Fibroblast of upper back skin (primary cell): ENCODE results near the gene THOC6.

Source experiments
- DNase-seq: peaks from one replicate; pipeline ENCODE4 v3.0.0-alpha.2; 2013

THOC6 gene

DNA sequence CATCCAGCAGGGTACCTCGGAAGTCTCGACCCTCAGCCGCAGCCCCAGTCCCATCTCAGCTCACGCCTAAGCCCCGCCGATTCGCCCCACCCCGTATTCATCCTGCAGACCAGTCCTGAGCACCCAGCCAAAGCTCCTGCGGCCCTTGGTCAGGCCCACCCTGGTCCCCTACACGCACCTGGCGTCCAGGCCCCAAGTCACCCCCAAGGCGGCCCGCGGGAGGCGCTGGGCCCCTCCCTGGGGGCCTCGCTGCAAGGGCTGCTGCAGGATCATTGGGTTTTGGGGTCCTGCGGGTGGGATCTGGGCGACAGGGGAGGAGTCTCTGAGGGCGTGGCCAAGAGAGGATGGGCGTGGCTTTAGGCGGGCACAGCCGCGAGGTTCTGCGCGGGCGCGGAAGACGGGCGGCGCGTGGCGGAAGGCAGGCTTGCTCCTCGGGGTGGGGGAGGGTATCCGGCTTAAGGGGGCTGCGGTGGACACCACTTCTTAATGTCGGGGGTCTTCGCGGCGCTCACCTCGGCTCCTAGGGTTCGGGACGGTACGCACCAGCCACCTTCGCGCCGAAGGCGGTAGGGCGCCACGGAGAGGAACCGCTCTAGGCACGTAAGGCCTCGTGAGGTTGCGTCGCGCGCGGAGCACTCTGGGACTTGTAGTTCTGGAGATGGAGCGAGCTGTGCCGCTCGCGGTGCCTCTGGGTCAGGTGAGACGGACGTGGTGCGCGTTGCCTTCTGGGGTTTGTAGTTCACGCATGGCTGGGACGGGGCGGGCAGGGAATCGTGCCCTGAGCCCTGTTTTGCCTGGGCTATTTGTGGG is at the start of gene THOC6, which contains the start of gene HCFC1R1:
THOC6 (plus strand) TSS at position 367 of the 810 bp plus-strand sequence; CDS start at position 659, 292 bp downstream.
HCFC1R1 (minus strand) TSS at position 274 of the 810 bp plus-strand sequence; CDS start at position 273, 1 bp downstream.
- DNase-seq: peak; percentile 98

DNA sequence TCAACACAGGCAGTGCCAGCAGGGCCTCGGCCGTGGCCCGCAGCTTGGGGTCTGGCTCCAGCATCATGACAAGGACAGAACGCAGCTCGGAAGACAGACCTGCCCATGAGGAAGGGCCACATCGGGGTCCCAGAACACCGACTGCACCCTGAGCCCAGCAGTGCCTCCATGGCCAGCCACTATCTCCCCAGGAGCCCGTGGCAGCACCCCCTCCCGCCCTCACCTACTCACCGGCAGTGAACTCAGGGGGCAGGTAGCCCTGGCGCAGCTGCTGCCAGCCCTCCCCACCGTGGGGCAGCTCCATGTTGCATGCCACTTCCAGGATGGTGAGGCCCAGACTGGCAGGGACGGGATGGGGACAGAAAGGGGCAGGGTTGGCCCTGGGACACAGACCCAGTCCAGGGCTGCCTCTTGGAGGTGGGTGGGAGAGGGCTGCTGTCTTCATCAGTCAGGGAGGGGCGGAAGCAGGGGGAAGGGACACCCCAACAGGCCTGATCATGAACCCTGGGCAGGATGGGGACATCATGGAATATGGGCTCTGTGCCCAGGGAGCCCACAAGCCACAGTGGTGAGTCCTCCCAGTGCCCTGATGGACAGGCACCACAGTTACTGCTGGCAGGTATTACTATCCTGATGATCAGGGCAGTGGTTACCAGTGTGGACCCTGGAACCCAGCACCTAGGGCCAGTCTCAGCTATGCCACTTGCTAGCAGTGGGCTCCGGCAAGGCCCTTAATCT is 49.3 kb upstream of the THOC6 start:
- no peak for DNase-seq

DNA sequence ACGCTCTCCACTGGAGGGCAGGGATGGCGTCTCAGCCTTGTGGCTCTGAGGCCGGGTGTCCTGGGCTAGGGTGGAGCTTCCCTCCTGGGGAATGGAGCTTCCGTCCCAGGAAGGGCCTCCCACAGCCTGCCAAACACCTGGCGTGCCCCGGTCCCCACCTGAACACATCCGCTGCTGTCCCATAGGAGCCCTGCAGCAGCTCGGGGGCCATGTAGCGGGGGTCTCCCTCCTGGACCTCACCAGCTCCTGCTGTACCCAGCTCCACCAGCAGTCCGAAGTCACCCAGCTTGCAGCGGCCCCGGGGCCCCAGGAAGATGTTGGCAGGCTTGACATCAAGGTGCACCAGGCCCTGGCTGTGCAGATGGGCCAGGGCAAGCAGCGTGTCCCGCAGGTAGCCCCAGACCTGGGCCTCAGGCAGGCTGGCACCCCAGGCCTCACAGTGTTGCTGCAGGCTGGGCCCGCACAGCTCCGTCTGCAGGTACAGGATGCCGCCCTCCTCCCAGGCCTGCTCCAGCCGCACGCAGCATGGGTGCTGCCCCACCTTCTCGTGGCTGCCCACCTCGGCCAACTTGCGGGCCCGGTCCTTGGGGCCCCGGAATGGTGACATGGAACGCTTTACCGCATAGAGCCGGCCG is 48.6 kb upstream of the THOC6 start:
- DNase-seq: no peak

DNA sequence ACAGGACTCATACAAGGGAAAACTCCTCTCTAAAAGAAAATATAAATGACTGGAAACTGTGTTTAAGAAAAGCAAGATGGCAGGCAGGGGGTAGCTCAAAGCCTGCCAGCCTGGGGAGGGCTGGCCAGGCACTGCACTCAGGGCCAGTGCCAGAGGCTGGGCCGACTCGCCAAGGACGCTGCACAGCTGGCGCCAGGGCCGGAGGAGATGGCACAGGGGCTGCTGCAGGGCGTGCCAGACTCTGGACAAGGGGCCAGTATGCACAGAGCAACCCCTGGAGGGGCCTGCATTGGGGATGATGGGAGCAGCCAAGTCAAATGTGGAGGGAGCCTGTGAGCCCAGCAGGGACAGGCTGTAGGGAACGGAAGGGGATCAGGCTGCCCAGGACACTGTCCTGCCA is 47.6 kb upstream of the THOC6 start:
- no peak for DNase-seq

DNA sequence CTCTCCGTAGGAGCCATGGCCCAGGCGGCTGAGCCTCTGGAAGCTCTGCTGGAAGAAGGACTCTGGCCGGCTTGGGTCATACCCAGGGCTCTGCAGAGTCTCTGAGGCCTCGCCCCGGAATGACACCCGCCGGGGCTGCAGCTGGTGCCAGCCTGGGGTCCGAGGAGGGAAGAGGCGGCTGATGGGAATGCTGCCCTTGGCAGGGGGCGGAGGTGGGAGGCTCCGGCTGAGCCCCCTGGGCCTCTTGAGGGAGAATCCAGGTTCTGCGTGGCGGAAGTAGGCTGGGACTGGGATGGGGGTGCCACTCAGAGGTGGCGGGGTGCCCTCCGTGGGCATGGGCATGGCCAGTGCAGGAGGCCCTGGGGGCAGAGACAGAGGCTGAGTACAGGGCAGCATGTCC is 47.2 kb upstream of the THOC6 start:
- no peak for DNase-seq

DNA sequence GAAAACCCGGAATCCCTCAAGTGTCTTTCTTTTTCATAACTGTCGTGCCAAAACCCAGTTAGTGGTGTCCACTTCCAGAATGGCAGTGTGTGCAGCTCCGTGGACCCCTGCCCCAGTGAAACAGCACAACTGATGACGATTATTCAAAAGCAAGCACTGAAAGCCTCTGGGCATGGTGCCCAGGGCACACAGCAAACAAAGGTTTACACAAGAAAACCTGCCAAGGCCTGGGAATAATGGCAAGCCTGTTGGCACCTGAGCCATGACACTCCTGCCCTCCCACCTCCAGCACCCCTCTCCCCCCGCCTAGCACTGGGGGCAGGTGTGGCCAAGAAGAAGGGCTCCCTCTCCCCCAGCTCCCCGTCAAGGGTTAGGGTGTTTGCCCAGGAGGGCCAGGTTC is 46.4 kb upstream of the THOC6 start:
- no peak for DNase-seq

DNA sequence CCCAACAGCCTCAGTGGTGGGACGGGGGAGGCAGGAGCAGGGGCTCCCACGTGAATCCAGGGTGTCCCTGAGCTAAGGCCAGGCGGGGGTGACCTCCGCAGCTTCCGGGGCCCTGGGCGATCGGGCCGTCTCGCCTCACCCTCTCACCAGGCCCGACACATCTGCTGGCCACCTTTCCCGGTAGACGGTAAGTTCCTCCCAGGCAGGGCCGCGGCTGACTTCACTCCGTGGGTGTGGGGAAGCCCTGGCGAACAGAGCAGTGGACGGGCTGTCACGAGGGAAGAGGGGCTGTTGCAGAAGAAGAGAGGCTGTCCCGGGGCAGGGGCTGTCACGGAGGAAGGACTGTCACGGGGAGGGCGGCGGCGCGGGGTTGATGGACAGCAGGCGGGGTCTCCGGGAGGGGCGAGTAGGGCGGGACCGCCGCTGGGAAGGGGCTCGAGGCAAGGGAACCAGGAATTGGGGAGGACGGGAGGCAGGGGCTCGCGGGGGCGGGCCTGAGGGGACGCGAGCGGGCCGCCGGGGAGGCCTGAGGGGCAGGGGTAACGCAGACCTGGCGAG is 44.1 kb upstream of the THOC6 start:
- no peak for DNase-seq

DNA sequence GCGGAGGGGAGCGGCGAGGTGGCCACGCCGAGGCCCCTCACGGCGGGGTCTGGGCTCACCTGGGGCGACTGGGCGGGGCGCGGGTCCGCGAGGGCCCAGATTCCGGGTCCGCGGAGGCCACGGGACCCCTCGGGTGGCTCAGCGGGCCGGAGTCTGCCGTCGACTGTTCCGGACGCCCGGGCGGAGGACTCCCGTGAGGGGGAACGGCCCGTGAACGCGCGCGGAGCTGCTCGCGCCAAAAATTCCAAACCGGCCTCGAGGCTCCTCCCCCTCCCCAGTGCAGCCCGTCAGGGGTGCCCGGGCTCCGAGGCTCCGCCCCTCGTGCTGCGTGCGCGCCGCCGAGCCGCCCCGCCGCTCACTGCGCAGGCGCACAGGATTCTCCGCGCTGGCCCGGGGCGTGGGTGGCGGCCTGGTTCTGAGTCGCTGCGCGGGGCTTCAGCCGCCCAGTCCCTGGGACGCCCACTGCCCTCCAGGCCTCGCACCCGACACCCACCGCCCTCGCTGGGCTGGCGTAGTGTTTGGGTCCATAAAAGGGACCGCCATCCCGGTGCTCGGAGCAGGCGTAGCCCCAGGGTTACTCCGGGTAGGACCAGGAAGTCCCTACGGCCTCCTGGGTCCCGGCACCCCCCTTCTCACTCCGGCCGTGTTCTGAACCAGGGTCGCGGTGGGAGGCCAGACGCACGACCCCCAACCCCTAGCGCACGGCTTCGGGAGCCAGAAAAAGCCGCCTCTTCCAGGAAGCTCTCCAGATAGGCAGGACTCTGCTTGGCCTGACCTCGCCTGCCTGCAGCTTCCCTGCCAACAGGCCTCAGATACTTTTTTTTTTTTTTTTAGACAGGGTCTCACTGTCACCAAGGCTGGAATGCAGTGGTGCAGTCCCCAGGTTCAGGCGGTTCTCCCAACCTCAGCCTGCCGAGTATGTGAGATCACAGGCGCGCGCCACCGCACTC is 43.3 kb upstream of the THOC6 start, which contains the start of gene PKMYT1:
PKMYT1 (minus strand) TSS at position 220 of the 950 bp plus-strand sequence. CDS start 789 bp downstream, outside the sequence.
- DNase-seq: peak; percentile 86

DNA sequence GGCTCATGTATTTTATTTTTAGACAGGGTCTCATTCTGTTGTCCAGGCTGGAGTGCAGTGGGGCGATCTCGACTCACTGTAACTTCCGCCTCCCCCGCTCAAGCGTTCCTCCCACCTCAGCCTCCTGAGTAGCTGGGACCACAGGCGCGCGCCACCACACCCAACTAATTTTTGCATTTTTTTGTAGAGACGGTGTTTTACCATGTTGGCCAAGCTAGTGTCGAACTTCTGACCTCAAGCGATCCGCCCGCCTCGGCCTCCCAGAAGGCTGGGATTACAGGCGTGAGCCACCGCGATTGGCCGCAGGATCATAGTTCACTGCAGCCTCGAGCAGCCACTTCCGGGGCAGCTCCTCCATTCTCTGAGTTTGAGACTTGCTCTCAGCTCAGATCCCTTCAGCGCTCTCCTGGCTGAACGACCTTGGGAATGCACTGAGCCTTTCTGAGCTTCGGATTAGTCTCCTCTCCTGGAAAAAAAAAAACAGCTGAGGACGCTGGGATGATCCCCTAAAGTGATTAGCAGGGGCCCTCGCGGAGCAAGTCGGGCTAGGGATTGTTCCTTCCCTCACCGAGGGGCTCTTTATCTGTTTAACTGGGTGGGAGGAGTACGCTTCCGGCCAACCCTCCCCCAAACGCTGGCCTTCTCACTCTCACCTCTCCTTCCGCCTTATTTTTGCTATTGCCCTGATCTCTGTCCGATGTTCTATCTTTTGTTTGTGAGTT is 42.5 kb upstream of the THOC6 start:
- no peak for DNase-seq

DNA sequence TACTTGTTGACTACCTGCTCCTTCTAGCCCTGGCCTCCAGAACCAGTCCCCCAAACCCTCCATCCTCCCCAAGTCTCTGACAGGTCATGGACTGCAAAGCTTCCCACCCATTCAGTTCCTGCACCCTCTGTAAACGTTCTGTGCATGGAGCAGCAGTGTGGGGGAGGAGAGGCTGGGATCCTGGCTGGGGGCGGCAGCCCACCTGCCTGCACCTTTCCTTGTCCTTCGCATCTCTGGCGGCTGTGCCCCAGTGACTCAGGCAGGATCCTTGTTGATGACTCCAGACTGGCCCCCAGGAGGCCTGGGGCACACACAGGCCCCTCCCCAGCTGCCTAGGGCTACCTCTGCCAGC is 42.0 kb upstream of the THOC6 start:
- no peak for DNase-seq

DNA sequence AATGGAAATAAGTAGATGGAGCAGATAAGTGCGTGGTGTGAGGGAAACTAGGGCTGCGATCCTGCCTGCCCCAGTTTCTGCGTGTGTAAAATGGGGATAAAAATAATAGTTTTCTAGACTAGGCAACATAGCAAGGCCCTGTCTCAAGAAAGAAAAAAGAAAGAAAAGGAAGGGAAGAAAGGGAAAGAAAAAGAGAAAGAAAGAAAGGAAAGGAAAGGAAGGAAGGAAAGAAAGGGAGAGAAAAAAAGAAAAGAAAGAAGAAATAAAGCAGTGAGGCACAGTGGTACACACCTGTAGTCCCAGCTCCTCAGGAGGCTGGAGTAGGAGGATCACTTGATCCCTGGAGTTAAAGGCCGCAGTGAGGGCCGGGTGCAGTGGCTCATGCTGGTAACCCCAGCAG is 41.4 kb upstream of the THOC6 start:
- DNase-seq: no peak

DNA sequence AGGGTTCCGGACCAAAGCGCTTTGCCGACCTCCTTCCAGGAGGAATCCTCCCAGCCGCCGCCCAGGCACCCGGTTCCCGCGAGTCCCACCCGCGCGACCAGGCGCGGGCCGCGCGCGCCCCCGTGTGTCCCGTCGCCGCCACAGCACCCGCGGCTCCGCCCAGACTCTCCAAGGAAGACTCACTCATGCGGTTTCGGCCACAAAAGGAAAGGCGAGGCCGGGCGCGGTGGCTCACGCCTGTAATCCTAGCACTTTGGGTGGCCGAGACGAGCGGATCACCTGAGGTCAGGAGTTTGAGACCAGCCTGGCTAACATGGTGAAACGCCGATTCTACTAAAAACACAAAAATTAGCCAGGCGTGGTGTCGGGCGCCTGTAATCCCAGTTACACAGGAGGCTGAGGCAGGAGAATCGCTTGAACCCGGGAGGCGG is 40.1 kb upstream of the THOC6 start:
- peak; percentile 80 for DNase-seq

DNA sequence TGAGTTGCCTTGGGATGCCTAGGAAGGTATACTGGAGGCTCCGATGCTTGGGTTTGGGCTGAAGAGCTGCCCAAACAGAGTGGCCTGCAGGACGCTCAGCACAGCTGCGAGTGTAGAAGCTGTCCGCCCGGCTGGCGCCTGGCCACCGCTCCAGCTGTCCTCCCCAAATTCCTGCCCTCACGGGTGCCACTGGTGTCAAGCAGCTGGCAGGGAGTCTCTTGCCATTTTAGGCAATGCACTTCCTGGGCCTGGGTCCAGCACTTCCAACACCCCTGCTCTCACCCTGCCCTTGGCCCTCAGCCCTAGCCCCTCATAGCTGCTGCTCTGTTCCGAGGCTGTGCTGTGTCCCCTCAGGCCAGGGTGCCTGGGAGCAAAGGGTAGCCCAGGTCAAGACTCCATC is 38.4 kb upstream of the THOC6 start:
- no peak for DNase-seq

DNA sequence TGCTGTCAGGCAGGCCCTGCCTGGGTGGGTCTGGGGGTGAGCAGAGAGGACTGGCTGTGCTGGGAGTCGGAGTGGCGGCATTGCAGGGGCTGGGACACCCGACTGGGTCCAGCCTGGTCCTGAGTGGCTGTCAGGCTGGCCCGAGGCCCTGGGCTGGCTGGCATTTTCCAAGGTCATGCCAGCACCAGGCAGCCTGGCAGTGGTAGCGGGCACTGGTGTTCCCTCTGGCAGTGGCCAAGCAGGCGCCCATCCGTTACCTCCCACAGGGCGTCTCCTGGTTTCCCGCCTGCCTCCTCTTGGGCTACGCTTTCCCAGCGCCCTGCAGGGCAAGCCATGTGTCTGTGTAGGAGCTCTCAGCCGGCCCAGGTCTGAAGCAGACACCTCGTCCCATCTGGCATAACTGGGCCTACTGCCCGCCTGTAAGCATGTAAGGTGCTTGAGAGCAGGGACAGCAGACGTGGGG is 37.9 kb upstream of the THOC6 start:
- no peak for DNase-seq

DNA sequence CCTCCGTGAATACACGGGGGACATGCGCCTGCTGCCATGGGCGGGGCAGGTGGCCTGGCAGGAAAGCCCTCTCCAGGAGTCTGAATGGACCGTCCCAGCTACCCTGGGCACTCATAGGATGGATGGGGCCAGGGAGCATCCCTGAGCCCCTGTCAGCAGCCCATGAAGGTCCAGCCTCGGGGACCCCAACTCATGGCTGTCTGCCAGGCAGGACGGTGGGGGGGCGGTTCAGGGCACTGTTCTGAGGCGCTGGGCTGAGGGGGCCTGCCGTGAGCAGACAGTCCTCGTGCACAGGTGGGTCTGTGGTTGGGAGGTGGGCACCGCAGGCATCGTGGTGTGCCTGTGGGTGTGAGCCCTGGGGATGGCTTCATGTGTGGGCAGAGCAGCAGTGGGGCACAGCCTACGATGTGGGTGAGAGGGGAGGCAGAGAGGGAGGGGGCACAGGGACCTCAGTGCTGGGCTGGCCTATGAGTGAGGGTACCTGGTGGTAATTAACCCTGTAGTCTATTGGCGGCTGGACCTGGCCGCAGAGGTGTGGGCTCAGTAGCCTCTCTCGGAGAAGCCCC is 37.1 kb upstream of the THOC6 start:
- no peak for DNase-seq

DNA sequence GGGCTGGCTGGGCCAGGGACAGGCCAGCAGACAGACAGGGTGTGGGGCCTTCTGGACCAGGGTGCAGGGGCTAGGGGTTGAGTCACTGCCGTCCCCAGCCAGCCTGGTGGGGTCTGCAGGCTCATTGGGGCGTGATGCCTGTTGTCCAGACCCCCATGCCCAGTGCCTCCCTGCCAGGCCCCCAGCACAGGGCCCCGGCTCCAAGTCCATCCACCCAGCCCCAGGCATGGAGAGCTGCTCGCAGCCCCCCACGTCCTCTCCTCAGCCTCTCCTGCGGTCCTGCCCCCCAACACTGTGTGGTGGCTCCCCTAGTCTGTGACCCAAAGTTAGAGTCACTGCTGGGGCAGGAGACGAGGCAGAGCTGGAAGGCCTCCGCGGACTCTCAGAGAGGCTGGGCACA is 36.5 kb upstream of the THOC6 start:
- DNase-seq: no peak

DNA sequence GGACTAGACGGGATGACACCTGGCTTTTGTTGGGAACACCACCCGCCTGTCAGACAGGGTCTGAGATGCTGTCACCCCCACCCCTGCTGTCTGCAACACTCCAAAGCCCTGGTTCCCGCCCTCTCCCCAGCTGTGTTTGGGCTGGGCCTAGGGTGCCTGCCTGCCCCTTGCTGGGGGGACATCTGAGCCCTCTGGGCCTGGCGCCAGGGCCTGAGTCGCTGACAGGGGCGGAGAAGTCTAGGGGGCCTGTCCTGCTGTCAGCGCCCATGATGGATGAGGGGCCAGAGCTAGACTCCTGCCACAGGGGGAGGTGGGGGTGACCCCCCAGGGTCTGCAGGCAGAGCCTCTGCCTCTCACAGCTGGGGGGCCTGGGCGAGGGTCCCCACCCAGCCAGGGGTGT is 36.0 kb upstream of the THOC6 start:
- DNase-seq: peak; percentile 45

DNA sequence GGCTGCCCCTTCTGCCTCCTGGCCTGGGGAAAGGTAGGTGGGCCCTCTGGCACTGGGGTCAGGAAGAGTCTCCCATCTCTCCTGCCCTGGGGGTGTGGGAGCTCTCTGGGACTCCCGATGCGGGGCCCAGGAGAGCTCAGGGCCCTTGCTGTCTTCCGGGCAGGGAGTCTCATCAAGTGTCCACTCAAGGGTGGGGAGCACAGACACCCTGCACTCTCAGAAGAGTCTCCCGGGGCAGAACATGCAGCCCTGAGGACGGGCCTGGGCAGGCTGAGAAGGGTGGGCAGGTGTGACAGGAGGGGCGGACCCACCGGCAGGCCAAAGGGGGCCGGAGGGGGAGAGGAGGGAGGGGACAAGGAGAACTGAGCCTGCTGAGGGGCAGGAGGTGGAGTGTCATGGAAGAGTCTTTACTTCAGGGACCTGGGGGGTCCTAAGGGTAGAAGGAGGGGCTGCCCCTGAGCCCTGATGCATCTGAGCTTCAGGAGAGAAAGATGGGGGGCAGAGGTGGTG is 35.2 kb upstream of the THOC6 start:
- DNase-seq: no peak

DNA sequence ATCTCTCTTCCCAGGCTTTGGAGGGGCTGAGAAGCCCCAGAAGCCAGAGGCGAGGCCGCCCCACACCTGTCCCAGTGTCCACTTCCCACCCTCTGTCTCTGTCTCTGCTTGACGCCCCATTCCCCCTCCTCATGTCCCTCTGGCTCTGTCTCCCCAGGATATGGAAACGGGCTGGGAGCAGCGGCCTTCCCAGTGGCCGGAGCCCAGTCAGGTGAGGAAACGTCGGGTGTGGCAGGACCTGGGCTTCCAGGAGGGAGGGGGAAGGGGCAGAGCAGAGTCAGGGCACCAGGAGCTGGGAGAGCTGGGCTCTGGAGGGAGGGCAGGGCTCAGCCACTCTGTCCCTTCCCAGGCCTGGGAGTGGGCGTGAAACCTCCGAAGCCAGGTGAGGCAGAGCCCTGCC is 32.9 kb upstream of the THOC6 start:
- no peak for DNase-seq

DNA sequence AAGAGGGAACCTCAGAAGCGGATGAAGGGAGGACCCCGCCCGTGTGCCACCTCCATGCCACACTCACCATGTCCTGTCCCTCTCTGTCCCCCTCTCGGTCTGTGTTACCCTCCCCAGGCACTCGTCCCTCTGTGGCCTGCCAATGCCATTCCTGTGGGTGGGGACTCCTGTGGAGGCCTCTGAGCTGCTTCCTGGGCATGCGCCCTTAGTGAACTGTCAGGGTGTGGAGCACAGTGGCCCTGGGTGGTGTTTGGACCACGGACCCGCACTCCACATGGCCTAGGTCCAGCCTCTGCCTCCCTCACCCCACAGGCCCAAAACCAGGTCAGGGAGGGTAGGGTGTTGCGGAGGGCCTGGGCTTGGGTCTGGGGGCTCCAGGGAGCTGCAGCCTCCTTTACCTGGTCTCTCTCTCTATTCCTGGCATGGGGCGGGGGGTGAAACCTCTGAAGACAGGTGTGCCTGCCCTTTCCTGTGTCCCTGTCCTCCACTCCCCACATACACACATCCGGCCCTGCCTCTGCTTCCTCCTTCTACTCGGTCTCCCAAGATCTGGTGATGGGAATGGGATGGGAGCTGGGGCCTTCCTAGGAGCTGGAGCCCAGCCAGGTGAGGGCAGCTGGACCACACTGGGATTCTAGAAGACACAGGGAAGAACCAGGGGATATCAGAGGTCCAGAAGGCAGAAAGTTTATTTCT is 32.1 kb upstream of the THOC6 start:
- DNase-seq: no peak
